A549 (cell line): Measurements from ENCODE around the gene HNRNPUL2. TPM values are rescaled to one million over a fixed set of nuclear protein-coding genes. Genes with fewer than 3 reads are reported as not detected.
A peak's percentile ranks its signal among the peaks of the same experiment; 100 is the strongest.

Experiments
- ATAC-seq, 2 experiments: fragments of 200-7000 bp in 1 of 2; fragments of >200 bp in 1 of 2; cut with Nextera tagmentation in 1 of 2; cut with Tn5 transposase in 1 of 2; 3 replicates each; pipeline versions ENCODE4 v1.8.0 to v1.9.1; 2018 to 2020; ENCODE audit warnings: mild to moderate bottlenecking in 1 of 2, moderate library complexity in 1 of 2
- CTCF ChIA-PET: fragments of 300-600 bp; sonication (Branson Sonifier 250); formaldehyde crosslinking; extraction: SDS; loops from one replicate; lab custom pipeline; 2021; ENCODE audit warnings: antibody characterized with exemption, inconsistent platforms; lab: Yijun Ruan, JAX
- POLR2A ChIA-PET: fragments of 350-600 bp; formaldehyde crosslinking; extraction: SDS; loops from one replicate; lab custom pipeline; 2021; ENCODE audit warnings: antibody characterized with exemption, inconsistent platforms; lab: Yijun Ruan, JAX
- DNase-seq, 2 experiments: peaks; one replicate each; pipeline versions ENCODE4 v3.0.0 to v3.0.0-alpha.2; 2011 to 2016; ENCODE audit warnings: low read depth in 1 of 2, low spot score in 1 of 2
- FAIRE-seq: peaks from 2 replicates; lab custom pipeline; 2011; peaks lifted over from hg19 to GRCh38; lab: Jason Lieb, UNC
- H3K27ac ChIP-seq, 2 experiments: fragments of >200 bp; sonication (Bioruptor Twin); formaldehyde crosslinking; 3 replicates each; pipeline ENCODE4 v1.5.1; 2016 to 2017
- H3K4me1 ChIP-seq: fragments of >200 bp; sonication (Bioruptor Twin); formaldehyde crosslinking; 3 replicates; pipeline ENCODE4 v1.6.1; 2016
- H3K4me2 ChIP-seq: fragments of >200 bp; sonication (Bioruptor Twin); formaldehyde crosslinking; 3 replicates; pipeline ENCODE4 v1.6.1; 2016
- H3K4me3 ChIP-seq: fragments of >200 bp; sonication (Bioruptor Twin); formaldehyde crosslinking; 3 replicates; pipeline ENCODE4 v1.5.1; 2016
- H3K9me3 ChIP-seq: fragments of >200 bp; sonication (Bioruptor Twin); formaldehyde crosslinking; 3 replicates; pipeline ENCODE4 v1.6.1; 2016
- BHLHE40 ChIP-seq: IDR thresholded peaks from 2 replicates; pipeline ENCODE4 v1.6.1; 2012; ENCODE audit warnings: low read depth, low read length, inconsistent platforms
- CEBPB ChIP-seq, 2 experiments: fragments of >200 bp in 1 of 2; sonication (Bioruptor Twin) in 1 of 2; formaldehyde crosslinking in 1 of 2; IDR thresholded peaks; 2 replicates each; pipeline ENCODE4 v1.6.1; 2012 to 2016
- CHD4 ChIP-seq: fragments of 200-600 bp; sonication (generic); IDR thresholded peaks from 2 replicates; pipeline ENCODE4 v1.6.1; 2016; ENCODE audit warnings: antibody characterized with exemption, mild to moderate bottlenecking, borderline replicate concordance
- EHF ChIP-seq: fragments of 250-450 bp; sonication (Bioruptor Pico); IDR thresholded peaks from 2 replicates; pipeline ENCODE4 v1.5.0; 2020; ENCODE audit warnings: mild to moderate bottlenecking
- EHMT2 ChIP-seq: fragments of 200-600 bp; sonication (generic); IDR thresholded peaks from 2 replicates; pipeline ENCODE4 v1.6.1; 2016; ENCODE audit warnings: antibody characterized with exemption, low read depth, mild to moderate bottlenecking, moderate library complexity
- EP300 ChIP-seq, 2 experiments: fragments of >200 bp; sonication (Bioruptor Twin); formaldehyde crosslinking; IDR thresholded peaks; 2 replicates in 1 of 2; 3 replicates in 1 of 2; pipeline ENCODE4 v1.6.1; 2016 to 2017
- HDAC2 ChIP-seq: fragments of 200-600 bp; sonication (generic); IDR thresholded peaks from 2 replicates; pipeline ENCODE4 v1.6.1; 2016
- HMGXB4 ChIP-seq: fragments of 250-450 bp; sonication (Bioruptor Pico); IDR thresholded peaks from 2 replicates; pipeline ENCODE4 v1.5.0; 2021; ENCODE audit warnings: mild to moderate bottlenecking, moderate library complexity, borderline replicate concordance
- HOXB13 ChIP-seq: fragments of 250-450 bp; sonication (Bioruptor Pico); IDR thresholded peaks from 2 replicates; pipeline ENCODE4 v1.5.0; 2020; ENCODE audit warnings: low read depth, mild to moderate bottlenecking, moderate library complexity
- HOXB5 ChIP-seq: fragments of 250-450 bp; sonication (Bioruptor Pico); IDR thresholded peaks from 2 replicates; pipeline ENCODE4 v1.5.0; 2020; ENCODE audit warnings: mild to moderate bottlenecking, moderate library complexity
- PBX3 ChIP-seq: IDR thresholded peaks from 2 replicates; pipeline ENCODE4 v1.6.1; 2012
- SREBF2 ChIP-seq: fragments of 450-650 bp; IDR thresholded peaks from 2 replicates; pipeline ENCODE4 v1.6.1; 2014; ENCODE audit warnings: mild to moderate bottlenecking, moderate library complexity
- TP53 ChIP-seq: fragments of 250-450 bp; sonication (Bioruptor Pico); IDR thresholded peaks from 2 replicates; pipeline ENCODE4 v1.5.0; 2021; ENCODE audit warnings: mild to moderate bottlenecking, moderate library complexity
- ZNF302 ChIP-seq: fragments of 250-450 bp; sonication (Bioruptor Pico); IDR thresholded peaks from 2 replicates; pipeline ENCODE4 v1.9.0; 2021; ENCODE audit warnings: inconsistent platforms, mild to moderate bottlenecking, moderate library complexity
- WGBS: methylation state at CpG from one replicate; pipeline ENCODE4 v1.1.6; 2017; ENCODE audit errors: missing lambda C conversion rate; 5-methylcytosine and 5-hydroxymethylcytosine counted together
- polyA plus RNA-seq, 4 experiments: library from polyadenylated mRNA; depleted of rRNA in 3 of 4; stranded (reverse); fragments of >200 nt; fragmentation: RNase III in 1 of 4; extraction: RNeasy Plus Mini Kit Qiagen cat#74134 plus additional on column Dnase treatment in 1 of 4; gene quantifications; 2 replicates in 3 of 4; 3 replicates in 1 of 4; pipeline ENCODE4 v1.2.3, GENCODE V29; 2011 to 2017
- TF ChIP-seq, protein P1 (sequence below): fragments of >200 bp; sonication (Bioruptor Twin); formaldehyde crosslinking; IDR thresholded peaks from 3 replicates; pipeline ENCODE4 v1.5.1; 2016

HNRNPUL2 gene
- polyA plus RNA-seq, 2 of the 4 experiments (the other 2 are of a cell fraction), result 31.4 to 74.4 TPM

DNA sequence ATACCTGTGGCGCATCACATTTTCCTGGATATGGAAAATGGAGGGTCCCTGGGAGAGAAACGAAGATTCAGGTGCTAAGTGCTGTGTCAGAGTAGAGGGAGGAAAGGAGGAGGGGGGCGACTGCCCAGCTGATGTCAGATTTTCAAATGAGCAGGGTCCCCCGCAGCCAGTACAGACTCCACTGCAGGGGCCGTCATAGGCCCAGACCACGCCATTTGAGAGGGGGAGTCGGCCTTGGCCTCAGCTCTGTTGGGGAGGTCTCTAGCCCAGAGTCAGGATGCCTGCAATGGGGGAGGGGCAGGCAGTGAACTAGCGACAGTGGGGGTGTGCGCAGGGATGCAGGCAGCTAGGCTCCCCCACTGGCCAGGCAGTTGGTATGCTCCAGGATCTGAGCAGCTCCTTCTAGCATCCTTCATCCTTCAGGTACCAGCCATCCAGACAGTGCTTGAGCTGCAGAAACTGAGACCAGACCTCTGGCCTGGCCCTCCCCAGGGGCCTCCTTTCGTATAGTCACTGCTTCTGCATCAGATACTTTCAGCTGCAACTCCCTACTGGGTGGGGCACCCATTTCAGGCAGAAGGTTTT is 19.9 kb downstream of the HNRNPUL2 start, which contains the start of the genes BSCL2 and GNG3:
TSS of gene BSCL2 (minus strand) at position 148 of the 585 bp plus-strand sequence. CDS start 229 bp downstream, outside the sequence.
TSS of gene GNG3 (plus strand) at position 400 of the 585 bp plus-strand sequence. CDS start 620 bp downstream, outside the sequence.
- Histone ChIP-seq H3K9me3 (no peaks in the 10 kb centered on the region), H3K4me3 (peak within 1 kb of the TSS; percentile 69), H3K27ac (peak within 1 kb of the TSS; percentile 55 to 92; a peak in 5 of 6 replicates), H3K4me2 (peak within 1 kb of the TSS; percentile 89), H3K4me1 (peaks cover 30% of the 10 kb centered on the region)
- ChIA-PET POLR2A (interaction anchor here (6.1 kb wide), 1 partner anchor 20 kb away, joined by 64 read pairs; the partner anchor contains the start of genes HNRNPUL2 and TTC9C), CTCF (interaction anchor here (0.7 to 5.3 kb wide), 10 partner anchors 7 to 333 kb away, joined by 3 to 37 read pairs (median 4); partner anchors contain the start of genes HNRNPUL2, LBHD1, TTC9C and UQCC3)
- FAIRE-seq (no peak), DNase-seq (peak in 1 of 2 experiments; percentile 39), ATAC-seq (no peak)
- TF ChIP-seq HDAC2 (no peak), HMGXB4 (CRISPR knock-in tag) (no peak), EHF (CRISPR knock-in tag) (no peak), BHLHE40 (no peak), HOXB5 (CRISPR knock-in tag) (no peak), PBX3 (no peak), ZNF302 (no peak), HOXB13 (no peak), EP300 (IDR thresholded peaks at IDR 0.05) (no peak), SREBF2 (no peak), CEBPB (IDR thresholded peaks at IDR 0.05) (no peak), EHMT2 (no peak), TP53 (CRISPR knock-in tag) (no peak)
- TF ChIP-seq, protein P1, sequence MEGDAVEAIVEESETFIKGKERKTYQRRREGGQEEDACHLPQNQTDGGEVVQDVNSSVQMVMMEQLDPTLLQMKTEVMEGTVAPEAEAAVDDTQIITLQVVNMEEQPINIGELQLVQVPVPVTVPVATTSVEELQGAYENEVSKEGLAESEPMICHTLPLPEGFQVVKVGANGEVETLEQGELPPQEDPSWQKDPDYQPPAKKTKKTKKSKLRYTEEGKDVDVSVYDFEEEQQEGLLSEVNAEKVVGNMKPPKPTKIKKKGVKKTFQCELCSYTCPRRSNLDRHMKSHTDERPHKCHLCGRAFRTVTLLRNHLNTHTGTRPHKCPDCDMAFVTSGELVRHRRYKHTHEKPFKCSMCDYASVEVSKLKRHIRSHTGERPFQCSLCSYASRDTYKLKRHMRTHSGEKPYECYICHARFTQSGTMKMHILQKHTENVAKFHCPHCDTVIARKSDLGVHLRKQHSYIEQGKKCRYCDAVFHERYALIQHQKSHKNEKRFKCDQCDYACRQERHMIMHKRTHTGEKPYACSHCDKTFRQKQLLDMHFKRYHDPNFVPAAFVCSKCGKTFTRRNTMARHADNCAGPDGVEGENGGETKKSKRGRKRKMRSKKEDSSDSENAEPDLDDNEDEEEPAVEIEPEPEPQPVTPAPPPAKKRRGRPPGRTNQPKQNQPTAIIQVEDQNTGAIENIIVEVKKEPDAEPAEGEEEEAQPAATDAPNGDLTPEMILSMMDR, result no peak
- WGBS, result 89% methylated on average over 9 of the region's 10 CpGs

DNA sequence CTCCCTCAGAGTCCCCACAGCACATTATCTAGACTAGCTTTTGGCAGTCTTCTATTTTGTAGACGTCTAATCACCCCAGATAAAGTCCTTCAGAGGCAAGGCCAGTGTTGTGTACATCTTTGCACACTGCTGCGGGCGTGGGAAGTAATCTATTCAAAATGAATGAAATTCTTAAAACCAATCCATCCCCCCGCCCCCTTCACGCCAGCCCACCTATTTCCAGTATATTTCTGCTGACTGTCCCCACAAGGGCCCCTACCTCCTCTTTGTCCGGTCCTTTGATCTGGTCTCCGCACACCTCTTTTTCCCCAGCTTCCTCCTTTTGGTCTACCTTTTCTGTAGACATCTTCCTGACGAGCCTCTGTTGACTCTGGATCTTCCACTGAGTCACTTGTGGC is 20.4 kb downstream of the HNRNPUL2 start:
- peak overlapping the region; percentile 78 for H3K4me2 ChIP-seq
- ATAC-seq (no peak), FAIRE-seq (no peak), DNase-seq (no peak)
- H3K4me3 ChIP-seq, result no peak overlapping the region
- ChIA-PET CTCF (interaction anchor here (1.0 to 5.3 kb wide), 8 partner anchors 9 to 56 kb away, joined by 3 to 37 read pairs (median 6); partner anchors contain the start of genes HNRNPUL2, LBHD1, TTC9C and UQCC3), POLR2A (interaction anchor here (1.0 to 6.1 kb wide), 7 partner anchors 21 to 294 kb away, joined by 3 to 64 read pairs (median 7); partner anchors contain the start of genes C11orf98, CSKMT, EEF1G and HNRNPUL2)
- 85% methylated on average over 8 of the region's 8 CpGs for WGBS
- peaks cover 26% of the 10 kb centered on the region for H3K4me1 ChIP-seq
- H3K9me3 ChIP-seq, result no peaks in the 10 kb centered on the region
- no peak for TF ChIP-seq EHF (CRISPR knock-in tag)
- no peak for TF ChIP-seq CHD4
- H3K27ac ChIP-seq, result peak overlapping the region in 1 of 2 experiments; percentile 92; a peak in 2 of 6 replicates
